GM19397 (cell line): Measurements from ENCODE around the gene PKNOX1.
"Not testable (repeated sequence)": the region's sequence is repeated elsewhere in the genome, so short reads cannot be mapped to it uniquely, and the experiment has no call there.

Experiments used
- ATAC-seq: cut with Tn5 transposase; IDR thresholded peaks from one replicate; pipeline ENCODE4 v1.9.1; 2021; ENCODE audit warnings: mild to moderate bottlenecking, moderate library complexity; ENCODE audit not compliant: unreplicated experiment

PKNOX1 gene

DNA sequence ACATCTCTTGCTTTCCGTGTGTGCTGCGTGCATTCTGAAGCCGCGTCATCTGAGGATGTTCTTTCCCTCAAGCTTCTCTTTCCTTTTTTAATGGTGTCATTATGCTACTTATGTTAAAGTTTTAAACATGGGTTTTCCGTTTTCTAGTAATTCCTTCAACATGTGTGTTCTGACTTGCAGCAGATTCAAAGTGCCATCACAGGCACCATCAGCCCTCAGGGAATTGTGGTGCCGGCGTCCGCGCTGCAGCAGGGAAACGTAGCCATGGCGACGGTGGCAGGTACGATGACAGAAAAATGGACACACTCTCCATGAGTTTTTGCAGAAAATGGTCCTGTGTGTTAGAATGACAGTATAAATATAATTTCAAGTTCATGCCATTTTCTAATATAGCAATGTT lies 42.4 kb downstream of the PKNOX1 start:
- no peak for ATAC-seq

DNA sequence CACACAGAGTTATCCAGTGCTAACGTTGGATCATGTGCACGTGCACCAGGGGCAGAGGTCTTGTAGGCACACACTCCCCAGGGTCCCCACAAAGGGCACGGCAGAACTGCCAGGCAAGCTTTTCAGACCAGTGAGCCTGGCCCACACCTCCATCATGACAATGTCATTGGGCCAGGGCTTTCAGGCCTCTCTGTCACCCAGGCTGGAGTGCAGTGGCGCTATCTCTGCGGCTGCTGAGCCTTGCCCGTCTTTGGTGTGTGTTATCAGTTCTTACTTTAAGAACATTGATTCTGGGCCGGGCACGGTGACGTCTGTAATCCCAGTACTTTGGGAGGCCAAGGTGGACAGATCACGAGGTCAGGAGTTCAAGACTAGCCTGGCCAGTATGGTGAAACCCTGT lies 44.2 kb downstream of the PKNOX1 start:
- no peak for ATAC-seq

DNA sequence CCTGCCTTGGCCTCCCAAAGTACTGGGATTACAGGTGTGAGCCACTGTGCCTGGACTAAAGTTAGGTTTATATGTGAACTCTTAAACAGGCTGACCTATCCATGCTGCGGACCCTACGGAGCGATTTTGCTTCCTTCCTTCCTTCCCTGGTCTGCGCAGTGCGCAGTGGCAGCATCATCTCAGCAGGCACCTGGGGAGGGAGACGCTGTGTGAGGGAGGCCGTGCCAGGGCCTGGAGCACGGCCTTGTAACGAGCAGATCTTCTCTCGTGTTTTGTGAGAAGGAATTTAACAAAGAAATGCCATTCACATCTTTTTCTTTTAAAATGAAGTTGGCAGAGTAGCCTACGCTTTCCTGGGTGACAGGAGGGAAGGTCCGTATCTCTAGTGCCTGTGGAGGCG lies 45.8 kb downstream of the PKNOX1 start:
- ATAC-seq: no peak

DNA sequence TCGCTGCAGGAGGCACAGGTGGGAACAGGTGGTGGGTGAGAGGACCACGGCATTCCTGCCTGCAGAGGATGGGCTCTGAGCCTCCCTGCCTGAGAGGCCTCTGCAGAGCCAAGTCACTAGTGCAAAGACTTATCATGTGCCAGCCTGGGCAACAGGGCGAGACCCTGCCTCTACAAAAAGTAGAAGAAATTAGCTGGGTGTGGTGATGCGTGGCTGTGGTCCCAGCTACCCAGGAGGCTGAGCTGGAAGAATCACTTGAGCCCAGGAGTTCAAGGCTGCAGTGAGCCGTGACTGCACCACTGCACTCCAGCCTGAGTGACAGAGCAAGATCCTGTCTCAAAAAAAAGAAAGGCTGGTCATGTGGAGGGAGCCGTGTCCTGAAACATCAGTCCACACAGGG lies 46.4 kb downstream of the PKNOX1 start:
- no peak for ATAC-seq

DNA sequence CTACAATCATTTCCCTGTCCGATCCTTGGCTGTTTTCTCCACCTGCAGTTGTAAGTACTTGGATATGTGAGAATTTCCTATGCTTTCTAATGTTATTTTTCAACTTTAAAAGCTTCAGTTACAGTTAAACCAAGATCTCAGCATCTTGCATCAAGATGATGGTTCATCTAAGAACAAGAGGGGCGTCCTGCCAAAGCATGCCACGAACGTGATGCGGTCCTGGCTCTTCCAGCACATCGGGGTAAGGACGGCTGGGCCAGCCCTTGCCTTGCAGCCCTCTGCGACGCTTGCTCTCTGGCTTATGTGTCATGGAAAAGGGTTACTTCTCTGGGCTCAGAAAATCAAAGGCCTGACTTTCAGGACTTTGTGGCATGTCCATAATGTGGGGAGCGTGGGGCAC lies 46.8 kb downstream of the PKNOX1 start:
- ATAC-seq: no peak

DNA sequence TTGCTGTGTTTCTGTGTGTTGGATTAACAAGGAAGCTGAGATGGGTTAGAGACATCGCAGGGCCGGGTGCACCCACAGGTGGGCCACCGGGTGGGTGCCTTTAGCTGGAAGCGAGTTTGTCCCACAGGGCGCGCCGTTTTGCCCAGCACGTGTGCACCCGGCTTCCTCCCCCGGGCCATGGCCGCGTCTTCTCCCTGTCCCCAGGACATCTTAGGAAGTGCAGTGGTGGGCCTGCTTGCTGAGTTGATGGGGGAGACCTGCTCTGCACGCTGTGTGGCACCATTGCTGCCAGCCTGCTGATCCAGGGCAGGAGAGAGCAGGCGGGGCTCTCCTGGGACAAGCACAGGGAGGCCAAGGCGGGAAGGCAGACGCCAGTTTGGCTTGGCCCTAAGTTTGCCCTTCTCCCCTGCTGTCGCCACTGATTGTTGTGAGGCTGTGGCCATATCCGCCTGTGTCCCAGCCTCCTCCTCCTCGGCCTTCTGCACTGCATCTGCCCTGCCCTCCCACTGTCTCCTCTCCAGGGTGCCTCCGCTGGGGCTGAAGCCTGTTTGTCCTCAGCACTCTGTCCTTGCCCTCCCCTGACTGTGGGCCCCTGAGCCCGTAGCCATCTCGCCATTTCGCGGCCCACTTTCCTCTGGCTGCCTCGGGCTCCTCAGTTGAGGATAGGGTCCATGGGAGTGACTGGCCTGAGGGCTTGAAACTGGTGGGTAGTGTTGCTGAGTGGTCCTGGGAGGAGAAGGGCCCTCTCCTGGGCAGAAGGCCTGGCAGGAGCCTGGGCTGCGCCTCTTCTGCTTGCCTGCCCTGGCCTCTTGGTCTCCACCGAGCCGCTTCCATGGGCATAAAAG lies 47.6 kb downstream of the PKNOX1 start:
- ATAC-seq: no peak

DNA sequence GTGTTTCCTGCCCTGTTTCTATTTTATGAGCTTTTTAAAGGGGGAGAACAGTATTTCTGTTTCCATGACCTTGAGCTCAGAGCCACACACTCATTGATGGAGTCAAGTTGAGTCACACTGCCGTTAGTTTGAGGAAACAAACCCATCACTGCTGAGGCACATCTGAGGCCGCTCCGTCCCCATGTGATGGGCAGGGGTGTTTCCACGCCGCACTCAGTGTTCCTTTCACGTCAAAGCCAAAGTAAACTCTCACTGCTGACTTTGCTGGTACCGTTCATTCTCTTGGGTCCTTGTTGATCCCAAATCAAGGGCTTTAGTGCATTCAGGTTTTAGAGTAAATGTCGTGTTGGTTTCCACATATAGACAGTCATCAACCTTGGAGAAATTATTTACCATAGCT lies 48.8 kb downstream of the PKNOX1 start:
- ATAC-seq: no peak

DNA sequence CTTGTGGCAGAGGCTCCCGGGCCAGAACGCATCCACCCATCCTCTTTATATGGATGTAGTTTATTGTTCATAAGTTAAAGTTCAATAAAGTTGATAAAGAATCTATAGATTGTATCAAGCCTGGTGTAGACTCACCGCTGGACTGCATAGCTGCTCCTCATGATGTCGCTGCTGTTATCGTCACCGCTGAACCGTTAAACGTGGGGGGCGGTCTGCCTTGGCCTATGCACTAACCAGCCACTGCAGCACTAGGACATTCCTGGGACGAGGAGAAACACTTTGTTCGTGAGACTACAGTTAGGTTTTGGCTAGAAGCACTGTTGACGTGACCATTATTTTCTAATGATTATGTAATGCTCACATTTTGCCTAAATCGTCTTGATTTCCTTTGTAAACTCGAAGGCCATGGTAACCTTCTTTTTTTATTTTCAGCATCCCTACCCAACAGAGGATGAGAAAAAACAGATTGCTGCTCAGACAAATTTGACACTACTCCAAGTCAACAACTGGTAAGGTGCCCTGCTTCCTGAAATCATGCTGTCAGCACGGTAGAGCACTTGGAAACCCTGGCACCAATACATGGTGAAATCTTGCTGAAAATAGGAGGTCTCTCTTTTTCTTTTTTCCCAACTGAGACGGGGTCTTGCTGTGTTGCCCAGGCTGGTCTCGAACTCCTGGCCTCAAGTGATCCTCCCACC lies 50.2 kb downstream of the PKNOX1 start:
- ATAC-seq: no peak

DNA sequence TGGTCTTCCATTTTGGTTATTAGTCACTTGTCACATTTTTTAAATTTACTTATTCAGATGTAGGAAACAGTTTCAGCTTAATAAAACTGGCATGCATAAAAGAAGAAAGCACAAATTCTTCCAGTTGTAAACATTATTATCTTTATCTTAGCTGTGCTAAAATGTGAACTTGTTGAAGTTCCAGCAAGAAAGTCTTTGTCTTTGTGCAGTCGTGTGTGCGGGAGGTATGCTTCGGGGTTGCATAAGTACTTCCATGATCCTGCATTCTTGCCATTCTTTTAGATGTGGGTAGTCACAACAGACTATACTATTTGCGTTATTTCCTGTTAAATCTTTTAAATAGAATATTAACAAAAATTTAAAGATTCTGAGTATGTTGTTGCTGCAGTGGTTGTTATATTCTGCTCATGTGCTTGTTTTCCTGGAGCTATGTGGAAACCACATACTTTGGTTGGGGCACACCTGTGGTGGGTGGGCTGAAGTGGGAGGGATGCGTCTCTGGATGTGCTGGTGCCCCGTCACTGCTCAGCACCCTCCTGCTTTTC lies 51.3 kb downstream of the PKNOX1 start:
- no peak for ATAC-seq

DNA sequence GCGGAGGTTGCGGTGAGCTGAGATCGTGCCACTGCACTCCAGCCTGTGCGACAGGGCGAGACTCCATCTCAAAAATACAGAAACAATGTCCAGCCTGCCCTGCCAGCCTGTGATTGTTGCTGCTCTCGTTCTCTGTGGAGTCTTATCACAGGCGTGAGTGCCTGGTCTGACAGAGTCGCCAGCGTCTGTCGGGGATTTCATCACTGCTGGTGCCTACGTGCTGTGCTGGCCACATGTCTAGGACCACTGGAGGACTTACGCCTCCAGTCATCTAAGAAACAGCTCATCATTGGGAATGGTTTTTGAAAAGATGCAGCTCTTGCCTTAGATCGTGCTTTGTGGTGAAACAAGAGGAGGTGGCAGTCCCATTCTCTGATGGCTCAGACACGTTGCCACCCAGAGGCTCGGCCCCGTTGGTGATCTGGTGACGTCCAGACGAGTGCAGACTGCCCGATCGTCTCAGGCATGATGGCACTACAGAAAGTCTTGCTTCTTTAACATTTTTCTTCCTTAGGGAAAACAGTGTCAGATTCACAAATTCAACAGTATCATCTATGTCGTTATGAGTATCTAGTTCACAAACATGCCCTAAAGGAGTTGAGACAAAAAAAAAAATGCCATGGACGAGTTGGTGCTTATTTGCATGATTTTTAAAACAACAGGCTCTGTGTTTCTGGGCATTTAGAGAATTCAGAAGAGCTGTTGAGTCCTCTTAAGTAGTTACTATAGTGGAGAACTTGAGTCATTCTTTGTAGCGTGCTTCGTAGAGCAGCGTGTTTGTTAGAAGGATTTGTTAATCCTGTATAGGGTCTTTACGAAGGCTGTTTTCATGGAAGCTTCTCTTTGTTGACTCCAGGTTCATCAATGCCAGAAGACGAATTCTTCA lies 53.7 kb downstream of the PKNOX1 start:
- ATAC-seq: no peak

DNA sequence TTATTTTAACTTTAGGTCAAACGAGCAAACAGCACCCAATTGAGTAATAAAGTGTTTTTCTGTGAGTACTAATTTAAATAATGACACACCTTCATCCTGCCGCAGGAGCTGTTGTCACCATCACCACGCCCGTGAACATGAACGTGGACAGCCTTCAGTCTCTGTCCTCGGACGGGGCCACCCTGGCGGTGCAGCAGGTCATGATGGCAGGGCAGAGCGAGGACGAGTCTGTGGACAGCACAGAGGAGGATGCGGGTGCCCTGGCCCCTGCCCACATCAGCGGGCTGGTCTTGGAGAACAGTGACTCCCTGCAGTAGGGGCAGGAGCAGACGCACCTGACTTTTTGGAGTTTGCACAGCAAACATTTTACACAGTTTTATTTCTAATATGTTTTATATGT lies 55.4 kb downstream of the PKNOX1 start:
- no peak for ATAC-seq

DNA sequence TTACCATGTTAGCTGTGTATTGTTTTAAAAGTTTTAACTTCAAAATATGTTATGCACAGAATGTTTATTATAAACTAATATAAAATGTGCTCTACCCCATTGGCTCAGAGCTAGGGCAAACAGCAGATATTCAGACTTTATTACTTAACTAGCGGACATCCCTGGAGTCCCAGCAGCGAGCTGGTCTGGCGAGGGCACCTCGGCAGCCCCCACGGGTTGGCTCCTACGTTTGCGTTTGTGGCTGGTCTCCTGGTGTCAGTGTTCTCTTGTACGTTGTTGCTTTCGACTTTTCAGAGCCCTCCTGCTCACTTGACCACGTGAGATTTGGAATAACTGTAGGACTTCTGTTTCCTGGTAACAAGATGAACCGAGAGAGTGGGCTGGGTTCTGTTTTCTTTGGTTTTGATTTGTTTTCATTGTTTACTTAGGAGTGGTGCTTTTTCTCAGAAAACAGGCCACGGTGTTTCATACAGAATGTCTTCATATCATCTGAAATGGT lies 56.8 kb downstream of the PKNOX1 start:
- ATAC-seq: no peak

DNA sequence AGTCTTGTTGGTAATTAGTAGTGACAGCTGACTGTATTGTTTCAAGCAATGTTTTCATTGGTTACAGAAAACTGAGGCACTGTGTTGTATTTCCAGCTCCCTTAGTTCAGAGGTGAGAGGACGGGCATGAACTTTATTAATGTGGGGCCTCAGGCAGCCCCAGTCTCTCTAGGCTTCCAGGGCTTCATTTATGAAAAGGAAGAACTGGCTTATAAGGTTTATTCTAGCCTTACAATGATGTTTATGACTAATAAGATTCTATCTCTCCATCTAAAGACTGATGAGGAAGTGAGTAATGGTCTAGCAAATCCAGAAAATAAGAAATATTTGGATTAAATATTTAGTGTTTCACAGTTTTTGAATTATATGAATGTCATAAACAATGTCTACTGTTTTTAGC lies 59.7 kb downstream of the PKNOX1 start:
- ATAC-seq: no peak

DNA sequence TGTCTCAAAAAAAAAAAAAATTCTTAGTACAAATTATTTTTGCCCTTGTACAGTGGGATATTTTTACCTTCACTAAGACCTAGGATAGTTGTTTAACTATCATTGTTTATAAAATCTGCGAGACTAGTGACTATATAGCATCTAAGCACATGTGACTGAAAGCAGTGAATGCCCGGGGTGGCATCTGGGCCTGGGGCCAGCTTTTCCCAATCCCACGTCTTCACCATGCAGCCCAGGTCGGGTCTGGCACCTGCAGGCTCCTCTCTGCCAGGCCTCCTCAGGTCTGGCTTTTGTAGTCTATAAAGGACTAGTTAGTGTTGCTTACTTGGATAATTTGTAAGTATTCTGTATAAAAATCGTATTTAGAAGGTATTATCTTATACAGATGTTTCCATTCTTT lies 60.5 kb downstream of the PKNOX1 start:
- no peak for ATAC-seq

DNA sequence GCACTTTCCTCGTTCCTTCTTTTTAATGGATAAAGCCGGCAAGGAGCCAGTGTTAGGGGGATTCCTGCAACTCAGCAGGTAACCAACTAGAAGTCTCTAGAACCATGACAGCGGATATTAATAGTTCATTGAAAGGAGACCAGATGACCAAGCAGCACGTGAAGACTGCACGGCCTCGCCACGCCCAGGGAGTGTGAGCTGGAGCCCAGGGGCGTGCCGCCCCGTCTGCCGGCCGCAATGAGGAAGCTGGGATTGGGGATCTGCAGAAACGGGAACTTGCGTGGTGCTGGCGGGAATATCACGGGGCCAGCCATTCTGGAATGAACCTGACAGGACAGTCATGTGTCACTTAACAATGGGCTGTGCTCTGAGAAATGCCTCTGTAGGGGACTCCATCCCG lies 62.5 kb downstream of the PKNOX1 start:
- ATAC-seq: not testable (repeated sequence)

DNA sequence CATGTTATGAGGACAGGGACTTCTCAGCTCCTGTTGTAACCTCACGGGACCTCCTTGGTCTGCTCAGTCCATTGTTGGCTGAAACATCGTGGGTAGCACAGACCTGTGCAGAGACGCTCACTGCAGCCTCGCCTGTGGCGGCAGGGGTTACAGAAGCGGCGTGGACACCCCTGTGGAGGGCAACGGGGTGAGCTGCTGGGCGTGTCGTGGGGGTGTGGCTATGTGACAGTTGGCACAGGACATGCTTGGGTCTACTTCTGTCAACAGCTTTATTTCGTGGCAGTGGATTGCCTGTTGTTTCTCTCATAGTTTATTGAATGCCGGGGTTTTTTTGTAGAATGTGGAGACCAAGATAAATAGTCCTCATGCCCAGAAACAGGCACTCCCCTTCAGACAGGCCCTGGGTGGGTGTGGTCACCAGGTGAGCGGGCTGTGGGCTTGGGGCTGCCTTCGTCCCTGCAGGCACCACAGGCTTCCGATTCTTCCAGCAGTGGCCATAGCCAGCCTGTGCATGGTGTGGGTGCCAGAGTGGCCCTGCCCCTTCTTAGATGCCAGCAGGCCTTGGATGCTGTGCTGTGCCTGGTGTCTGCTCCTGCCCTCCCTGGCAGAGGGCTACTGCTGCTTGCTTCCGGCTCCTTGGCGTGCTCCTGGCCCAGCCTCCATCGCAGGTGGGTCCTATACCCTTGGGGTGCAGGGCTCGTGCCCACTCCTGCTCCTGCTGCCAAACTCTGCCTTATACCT lies 63.7 kb downstream of the PKNOX1 start:
- not testable (repeated sequence) for ATAC-seq

DNA sequence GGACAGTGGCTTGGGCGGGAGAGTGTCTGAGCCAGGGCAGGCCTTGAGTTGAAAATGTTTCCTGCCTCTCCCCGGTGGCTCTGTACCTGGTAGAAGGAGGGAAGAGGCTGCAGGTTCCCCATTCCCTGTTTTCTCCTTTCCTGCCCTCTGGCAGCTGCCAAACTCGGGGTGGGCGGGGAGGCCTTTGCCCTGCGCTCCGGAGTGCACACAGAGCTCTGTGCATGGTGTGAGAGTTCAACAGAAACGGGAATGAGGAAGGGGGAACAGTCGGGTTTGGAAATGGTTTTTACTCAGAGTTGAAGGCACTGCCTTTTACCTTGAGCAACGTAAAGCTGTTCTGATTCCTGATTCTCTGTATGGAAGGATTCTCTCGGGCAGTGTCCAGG lies 64.3 kb downstream of the PKNOX1 start:
- ATAC-seq: not testable (repeated sequence)

DNA sequence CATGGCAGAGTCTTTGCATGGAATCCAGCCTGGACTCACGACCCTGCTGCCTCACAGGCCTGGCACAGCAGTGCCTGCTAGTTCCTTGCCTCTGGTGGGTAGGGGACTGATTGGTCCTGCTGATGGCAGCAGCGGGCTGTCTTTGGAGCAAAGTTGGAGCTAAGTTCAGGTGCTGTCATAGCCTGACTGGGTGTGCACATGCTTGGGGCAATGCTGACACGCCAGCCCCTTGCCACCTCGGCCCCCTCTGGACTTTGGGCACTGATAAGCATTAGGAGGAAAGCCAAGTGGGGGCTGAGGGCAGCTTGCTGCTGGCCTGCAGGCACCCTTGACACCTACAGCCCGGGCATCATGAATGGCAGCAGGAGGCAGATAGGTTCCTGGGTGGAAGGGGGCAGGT lies 67.8 kb downstream of the PKNOX1 start:
- not testable (repeated sequence) for ATAC-seq

DNA sequence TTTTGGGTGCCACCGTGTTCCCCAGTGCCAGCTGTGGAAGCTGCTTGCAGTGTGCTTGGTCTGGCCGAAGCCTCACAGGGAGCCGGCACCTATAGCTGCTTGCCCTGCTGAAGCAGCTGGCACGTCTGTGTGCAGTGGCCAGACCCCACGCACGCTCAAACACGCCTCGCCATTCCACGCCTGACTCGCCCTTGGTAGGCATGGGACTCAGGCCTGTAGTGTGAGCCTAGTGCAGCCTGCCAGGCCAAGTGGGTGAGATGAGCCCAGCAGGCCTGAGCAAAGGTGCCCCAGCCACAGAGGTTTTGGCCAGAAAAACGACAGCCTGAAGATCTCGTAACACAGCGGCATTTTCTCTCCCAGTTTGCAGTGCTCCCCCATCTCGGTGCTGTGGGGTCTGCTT lies 68.9 kb downstream of the PKNOX1 start:
- not testable (repeated sequence) for ATAC-seq

DNA sequence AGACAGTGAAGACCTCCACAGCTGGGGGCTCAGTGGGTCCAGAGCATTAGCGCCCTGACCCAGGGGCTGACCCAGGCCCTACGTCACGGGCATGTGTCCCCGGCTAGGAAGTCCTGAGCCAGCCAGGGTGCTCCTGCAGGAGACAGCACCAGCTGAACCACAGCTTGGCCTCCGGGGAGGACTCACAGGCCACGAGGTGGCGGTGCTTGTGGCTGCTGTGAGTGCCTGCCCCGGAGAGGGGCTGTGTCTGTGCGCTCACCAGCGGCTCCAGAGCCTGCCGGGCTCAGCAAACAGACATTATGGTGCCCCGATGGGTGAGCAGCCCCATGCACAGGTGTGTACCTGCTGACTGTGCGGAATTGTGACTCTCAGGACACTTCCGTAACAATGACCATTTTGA lies 70.2 kb downstream of the PKNOX1 start:
- ATAC-seq: not testable (repeated sequence)
